ENCODE data around the gene APPL2. TPM values are rescaled to one million over a fixed set of nuclear protein-coding genes. Genes with fewer than 3 reads are reported as not detected.

The APPL2 gene
- total RNA-seq, 1 donor from 2014 or later: 47.5 TPM

- no peak overlapping the region for H3K4me3 Mint-ChIP-seq (ENCODE audit: unreplicated experiment)
- H3K4me1 Mint-ChIP-seq (ENCODE audit: low read depth): peaks cover 2% of the 10 kb centered on the region
- H3K9me3 Mint-ChIP-seq (ENCODE audit: low read depth): peaks cover 9% of the 10 kb centered on the region
- TF ChIP-seq CTCF (IDR thresholded peaks at IDR 0.05): no peak
- no peaks in the 10 kb centered on the region for H3K36me3 Mint-ChIP-seq (ENCODE audit: low read depth)
- H3K27ac Mint-ChIP-seq (ENCODE audit: unreplicated experiment): no peak overlapping the region
- H3K27me3 Mint-ChIP-seq (ENCODE audit: low read depth): no peaks in the 10 kb centered on the region
- DNase-seq (ENCODE audit: low spot score): no peak
These were observed 9.3 kb upstream of the APPL2 start for GRCh38 chr12:105245291-105245690.

- no peaks in the 10 kb centered on the region for H3K36me3 Mint-ChIP-seq (ENCODE audit: low read depth)
These were observed 4.3 kb upstream of the APPL2 start for GRCh38 chr12:105240228-105240627.

GRCh38 chr12:105239304-105239703, 3.3 kb upstream of the APPL2 start:
- no peaks in the 10 kb centered on the region for H3K9me3 Mint-ChIP-seq (ENCODE audit: low read depth)
- no peak for TF ChIP-seq CTCF (IDR thresholded peaks at IDR 0.05)
- H3K4me3 Mint-ChIP-seq (ENCODE audit: unreplicated experiment): no peak overlapping the region
- no peak overlapping the region for H3K27ac Mint-ChIP-seq (ENCODE audit: unreplicated experiment)
- no peak for DNase-seq (ENCODE audit: low spot score)
- H3K27me3 Mint-ChIP-seq (ENCODE audit: low read depth): no peaks in the 10 kb centered on the region
- no peaks in the 10 kb centered on the region for H3K36me3 Mint-ChIP-seq (ENCODE audit: low read depth)
- H3K4me1 Mint-ChIP-seq (ENCODE audit: low read depth): peaks cover 17% of the 10 kb centered on the region

More at GRCh38 chr12:105240228-105240627, 4.3 kb upstream of the APPL2 start:
- Mint-ChIP-seq H3K9me3 (ENCODE audit: low read depth) (peaks cover 2% of the 10 kb centered on the region), H3K27ac (ENCODE audit: unreplicated experiment) (no peak overlapping the region), H3K4me3 (ENCODE audit: unreplicated experiment) (no peak overlapping the region), H3K27me3 (ENCODE audit: low read depth) (no peaks in the 10 kb centered on the region), H3K4me1 (ENCODE audit: low read depth) (peaks cover 9% of the 10 kb centered on the region)
- no peak for TF ChIP-seq CTCF (IDR thresholded peaks at IDR 0.05)
- DNase-seq (ENCODE audit: low spot score): no peak

- no peaks in the 10 kb centered on the region for H3K9me3 Mint-ChIP-seq (ENCODE audit: low read depth)
- no peak for DNase-seq (ENCODE audit: low spot score)
- H3K4me1 Mint-ChIP-seq (ENCODE audit: low read depth): peaks cover 33% of the 10 kb centered on the region
- H3K36me3 Mint-ChIP-seq (ENCODE audit: low read depth): no peaks in the 10 kb centered on the region
- no peak overlapping the region for H3K27ac Mint-ChIP-seq (ENCODE audit: unreplicated experiment)
- no peak overlapping the region for H3K4me3 Mint-ChIP-seq (ENCODE audit: unreplicated experiment)
- TF ChIP-seq CTCF (IDR thresholded peaks at IDR 0.05): no peak
- no peaks in the 10 kb centered on the region for H3K27me3 Mint-ChIP-seq (ENCODE audit: low read depth)
These were observed 1.7 kb upstream of the APPL2 start for GRCh38 chr12:105237666-105238065.

- H3K4me3 Mint-ChIP-seq (ENCODE audit: unreplicated experiment): peak overlapping the region; percentile 82
- no peaks in the 10 kb centered on the region for H3K9me3 Mint-ChIP-seq (ENCODE audit: low read depth)
- peak overlapping the region; percentile 72 for H3K27ac Mint-ChIP-seq (ENCODE audit: unreplicated experiment)
- H3K4me1 Mint-ChIP-seq (ENCODE audit: low read depth): peaks cover 57% of the 10 kb centered on the region
- no peak for TF ChIP-seq CTCF (IDR thresholded peaks at IDR 0.05)
- no peak for DNase-seq (ENCODE audit: low spot score)
- H3K36me3 Mint-ChIP-seq (ENCODE audit: low read depth): no peaks in the 10 kb centered on the region
- H3K27me3 Mint-ChIP-seq (ENCODE audit: low read depth): no peaks in the 10 kb centered on the region
These were observed 668 bp downstream of the APPL2 start for GRCh38 chr12:105235281-105235731.

All from chondrocyte (in vitro differentiated cells).